ENCODE data around the gene ATRN. TPM values are rescaled to one million over a fixed set of nuclear protein-coding genes. Genes with fewer than 3 reads are reported as not detected.
A peak's percentile ranks its signal among the peaks of the same experiment; 100 is the strongest.

The ATRN gene
- polyA plus RNA-seq, 6 donors from 2014 or later = 6.8 to 11.0 (median 7.5) TPM

DNA sequence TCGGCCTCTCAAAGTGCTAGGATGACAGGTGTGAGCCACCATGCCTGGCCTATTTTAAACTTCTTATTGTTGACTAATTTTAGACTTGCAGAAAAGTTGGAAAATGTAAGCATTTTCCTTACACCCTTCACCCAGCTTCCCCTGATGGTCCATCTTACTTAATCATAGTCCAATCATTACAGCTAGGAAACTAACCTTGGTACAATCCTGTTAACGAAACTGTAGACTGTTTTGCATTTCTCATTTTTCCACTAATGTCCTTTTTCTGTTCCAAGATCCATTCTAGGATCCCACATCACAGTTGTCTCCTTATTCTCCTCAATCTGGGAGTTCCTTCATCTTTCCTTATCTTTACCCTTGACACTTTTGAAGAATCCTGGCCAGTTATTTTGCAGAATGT lies 193.0 kb downstream of the ATRN start:
- Mint-ChIP-seq H3K27ac (no peak overlapping the region), H3K27me3 (peaks cover 9 to 52% (median 43%) of the 10 kb centered on the region in 3 donors)

GRCh38 chr20:3667434-3668037 lies 196.7 kb downstream of the ATRN start:
- ATAC-seq (ENCODE audit: low read depth in 2 of 2) (no peak), DNase-seq (no peak)
- Mint-ChIP-seq H3K27ac (peak overlapping the region in 1 of 6 donors; percentile 8), H3K36me3 (no peaks in the 10 kb centered on the region), H3K27me3 (peaks cover 8 to 57% (median 41%) of the 10 kb centered on the region in 3 donors), H3K9me3 (peaks cover 0 to 2% (median 0%) of the 10 kb centered on the region in 7 donors), H3K4me3 (no peak overlapping the region), H3K4me1 (peaks cover 2 to 13% (median 7%) of the 10 kb centered on the region in 3 donors)

More for the DNA sequence above, 193.0 kb downstream of the ATRN start:
- Mint-ChIP-seq H3K4me1 (peaks cover 4 to 15% (median 10%) of the 10 kb centered on the region in 3 donors), H3K36me3 (no peaks in the 10 kb centered on the region), H3K9me3 (peaks cover 0 to 2% (median 0%) of the 10 kb centered on the region in 7 donors), H3K4me3 (no peak overlapping the region)
- ATAC-seq (ENCODE audit: low read depth in 2 of 2) (no peak), DNase-seq (no peak)

GRCh38 chr20:3669710-3670367 lies 199.0 kb downstream of the ATRN start:
- Mint-ChIP-seq H3K9me3 (peaks cover 0 to 2% (median 0%) of the 10 kb centered on the region in 7 donors), H3K4me1 (peaks cover 2 to 12% (median 11%) of the 10 kb centered on the region in 3 donors), H3K4me3 (peak overlapping the region in 1 of 8 donors; percentile 43), H3K27ac (no peak overlapping the region), H3K36me3 (no peaks in the 10 kb centered on the region), H3K27me3 (peaks cover 8 to 63% (median 53%) of the 10 kb centered on the region in 3 donors)
- ATAC-seq (ENCODE audit: low read depth in 2 of 2) (no peak), DNase-seq (no peak)

- Mint-ChIP-seq H3K36me3 (no peaks in the 10 kb centered on the region), H3K4me3 (no peak overlapping the region), H3K27me3 (peaks cover 15 to 70% (median 60%) of the 10 kb centered on the region in 3 donors), H3K27ac (no peak overlapping the region), H3K9me3 (peaks cover 0 to 2% (median 0%) of the 10 kb centered on the region in 7 donors), H3K4me1 (peaks cover 2 to 11% (median 6%) of the 10 kb centered on the region in 3 donors)
- DNase-seq = no peak
- no peak for ATAC-seq (ENCODE audit: low read depth in 2 of 2)
Measured at GRCh38 chr20:3670511-3670910, 199.7 kb downstream of the ATRN start.

GRCh38 chr20:3670945-3671344 lies 200.1 kb downstream of the ATRN start:
- peaks cover under 1 to 11% (median 6%) of the 10 kb centered on the region in 3 donors for H3K4me1 Mint-ChIP-seq
- DNase-seq (no peak), ATAC-seq (ENCODE audit: low read depth in 2 of 2) (no peak)
- peak overlapping the region in 1 of 8 donors; percentile 5 for H3K4me3 Mint-ChIP-seq
- H3K27ac Mint-ChIP-seq = no peak overlapping the region
- no peaks in the 10 kb centered on the region for H3K36me3 Mint-ChIP-seq
- H3K9me3 Mint-ChIP-seq = peaks cover 0 to 2% (median 0%) of the 10 kb centered on the region in 7 donors
- H3K27me3 Mint-ChIP-seq = peaks cover 17 to 74% (median 64%) of the 10 kb centered on the region in 3 donors

GRCh38 chr20:3671986-3672546 lies 201.2 kb downstream of the ATRN start:
- no peak for ATAC-seq (ENCODE audit: low read depth in 2 of 2)
- no peaks in the 10 kb centered on the region for H3K36me3 Mint-ChIP-seq

DNA sequence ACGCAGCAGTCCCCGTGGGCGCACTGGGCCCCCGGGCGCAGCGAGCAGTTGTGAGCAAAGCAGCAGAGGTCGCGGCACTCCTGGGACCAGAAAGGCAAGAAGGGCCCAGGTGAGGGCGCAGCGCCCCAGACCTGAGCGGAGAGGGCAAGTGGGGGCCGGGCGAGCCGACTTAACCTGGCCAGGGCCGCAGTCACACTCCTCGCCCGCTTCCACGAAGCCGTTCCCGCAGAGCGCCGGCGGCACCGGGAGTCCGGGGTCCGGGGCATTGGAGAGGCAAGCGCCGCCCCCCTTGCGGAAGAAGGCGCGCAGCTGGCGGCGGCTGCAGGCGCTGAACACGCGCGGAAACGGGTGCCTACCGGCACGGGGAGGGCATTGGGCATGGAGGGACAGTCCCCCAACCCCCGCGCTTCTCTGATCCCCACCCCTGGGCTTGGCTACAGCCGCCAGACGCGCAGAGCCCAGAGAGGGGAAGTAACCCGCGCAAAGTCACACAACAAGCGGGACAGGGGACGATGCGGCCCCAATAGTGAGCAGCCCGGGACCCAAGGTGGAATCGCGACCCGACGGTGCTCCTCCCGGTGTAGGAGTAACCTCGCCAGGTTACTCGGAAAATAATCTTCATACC lies 201.8 kb downstream of the ATRN start:
- Mint-ChIP-seq H3K27ac (no peak overlapping the region), H3K4me1 (peaks cover 6 to 19% (median 11%) of the 10 kb centered on the region in 3 donors), H3K9me3 (peaks cover 0 to 2% (median 0%) of the 10 kb centered on the region in 7 donors), H3K36me3 (no peaks in the 10 kb centered on the region), H3K4me3 (peak overlapping the region in 1 of 8 donors; percentile 16), H3K27me3 (peaks cover 23 to 80% (median 69%) of the 10 kb centered on the region in 3 donors)
- ATAC-seq (ENCODE audit: low read depth in 2 of 2) (peak in 1 of 2 donors; percentile 14), DNase-seq (no peak)

More at GRCh38 chr20:3671986-3672546, 201.2 kb downstream of the ATRN start:
- H3K9me3 Mint-ChIP-seq = peaks cover 0 to 2% (median 0%) of the 10 kb centered on the region in 7 donors
- no peak overlapping the region for H3K27ac Mint-ChIP-seq
- peaks cover 6 to 18% (median 11%) of the 10 kb centered on the region in 3 donors for H3K4me1 Mint-ChIP-seq
- H3K4me3 Mint-ChIP-seq = peak overlapping the region in 1 of 8 donors; percentile 29
- H3K27me3 Mint-ChIP-seq = peaks cover 23 to 74% (median 73%) of the 10 kb centered on the region in 3 donors
- DNase-seq = no peak

DNA sequence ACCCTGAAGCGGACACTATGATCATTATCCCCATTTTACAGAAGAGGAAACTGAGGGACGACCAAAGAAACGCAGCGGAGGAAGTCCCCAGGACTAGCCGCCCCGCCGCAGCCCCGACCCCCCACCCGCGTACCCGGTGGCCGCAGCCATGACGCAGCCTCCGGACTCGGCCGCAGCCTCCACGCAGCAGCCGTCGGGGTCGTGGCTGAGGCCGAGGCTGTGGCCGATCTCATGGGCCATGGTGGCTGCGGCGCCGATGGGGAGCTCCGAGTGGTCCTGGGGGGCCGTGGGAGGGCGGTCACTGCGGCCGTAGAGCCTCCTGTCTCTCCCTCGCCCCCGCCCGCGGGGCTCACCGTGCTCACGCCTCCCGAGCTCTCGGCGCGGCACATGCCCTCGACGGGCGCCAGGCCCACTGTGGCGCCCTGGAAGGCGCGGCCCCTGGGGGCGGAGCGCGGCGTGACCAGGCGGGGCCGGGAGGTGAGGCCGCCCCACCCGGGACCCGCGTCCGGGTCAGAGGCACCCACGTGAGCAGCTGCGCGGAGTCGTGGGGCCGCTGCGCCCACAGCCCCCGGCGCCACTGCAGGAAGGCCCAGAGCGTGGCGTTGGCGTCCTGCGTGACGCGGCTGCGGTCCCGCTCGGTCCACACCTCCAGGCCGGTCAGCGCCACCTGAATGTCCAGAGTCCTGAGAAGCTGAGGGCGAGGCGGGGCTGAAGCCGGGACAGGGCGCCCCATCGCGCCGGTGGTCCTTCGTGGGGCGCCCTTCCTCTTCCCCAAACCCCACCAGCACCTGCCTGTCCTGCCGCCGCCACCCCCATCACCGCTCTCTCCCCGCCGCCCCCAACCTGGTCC lies 202.6 kb downstream of the ATRN start:
- Mint-ChIP-seq H3K36me3 (no peaks in the 10 kb centered on the region), H3K9me3 (peaks cover 0 to 2% (median 0%) of the 10 kb centered on the region in 7 donors), H3K27ac (no peak overlapping the region), H3K4me3 (peak overlapping the region in 1 of 8 donors; percentile 16), H3K4me1 (peaks cover 6 to 19% (median 11%) of the 10 kb centered on the region in 3 donors), H3K27me3 (peaks cover 23 to 77% (median 71%) of the 10 kb centered on the region in 3 donors)
- DNase-seq (no peak), ATAC-seq (ENCODE audit: low read depth in 2 of 2) (no peak)

GRCh38 chr20:3674447-3674846 lies 203.6 kb downstream of the ATRN start:
- no peak for ATAC-seq (ENCODE audit: low read depth in 2 of 2)
- Mint-ChIP-seq H3K27ac (no peak overlapping the region), H3K9me3 (peaks cover 0 to 2% (median 0%) of the 10 kb centered on the region in 7 donors), H3K4me3 (peak overlapping the region in 1 of 8 donors; percentile 74), H3K36me3 (no peaks in the 10 kb centered on the region), H3K27me3 (peaks cover 23 to 81% (median 79%) of the 10 kb centered on the region in 3 donors), H3K4me1 (peaks cover 6 to 19% (median 11%) of the 10 kb centered on the region in 3 donors)
- no peak for DNase-seq

- Mint-ChIP-seq H3K9me3 (peaks cover 0 to 2% (median 0%) of the 10 kb centered on the region in 7 donors), H3K36me3 (no peaks in the 10 kb centered on the region), H3K4me1 (peaks cover 6 to 18% (median 11%) of the 10 kb centered on the region in 3 donors), H3K27me3 (peaks cover 27 to 83% (median 79%) of the 10 kb centered on the region in 3 donors), H3K27ac (peak overlapping the region in 1 of 6 donors; percentile 70), H3K4me3 (peak overlapping the region in 1 of 8 donors; percentile 55)
- ATAC-seq (ENCODE audit: low read depth in 2 of 2) = no peak
- no peak for DNase-seq
Measured at GRCh38 chr20:3674995-3675900, 204.4 kb downstream of the ATRN start.

DNA sequence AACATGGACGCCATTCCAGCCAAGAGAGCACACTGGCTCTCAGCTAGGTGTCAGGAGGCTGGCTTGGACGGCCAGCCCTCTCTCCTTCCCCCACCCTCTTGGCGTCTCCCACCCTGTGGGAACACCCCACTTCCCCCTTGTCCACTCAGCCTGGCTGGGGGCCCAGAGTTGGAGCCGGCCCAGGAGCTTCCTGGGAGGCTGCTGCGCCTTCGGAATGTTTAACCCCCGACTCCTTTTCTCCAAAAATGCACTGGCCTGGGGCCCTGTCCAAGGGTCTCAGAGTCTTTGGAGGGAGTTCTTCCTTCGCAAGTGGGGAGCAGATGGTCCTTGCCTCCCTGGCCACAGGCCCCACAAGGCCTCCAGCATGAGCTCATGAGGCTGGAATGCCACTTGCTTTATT lies 206.9 kb downstream of the ATRN start:
- Mint-ChIP-seq H3K4me1 (peaks cover 10 to 16% (median 10%) of the 10 kb centered on the region in 3 donors), H3K36me3 (no peaks in the 10 kb centered on the region), H3K27ac (no peak overlapping the region), H3K4me3 (no peak overlapping the region), H3K9me3 (no peaks in the 10 kb centered on the region), H3K27me3 (peaks cover 32 to 80% (median 73%) of the 10 kb centered on the region in 3 donors)
- DNase-seq = no peak
- ATAC-seq (ENCODE audit: low read depth in 2 of 2) = no peak
